B cell (primary cell): ENCODE data around the gene ZNF575.

Experiments
- CTCF ChIP-seq: fragments of 200-600 bp; IDR thresholded peaks from one replicate; pipeline ENCODE4 v1.8.0; 2022; ENCODE audit warnings: antibody characterized with exemption, mild to moderate bottlenecking
- EZH2 ChIP-seq: IDR thresholded peaks from 2 replicates; pipeline ENCODE4 v1.6.1; 2012; ENCODE audit warnings: borderline replicate concordance, low read depth, mild to moderate bottlenecking, moderate library complexity, low read length; ENCODE audit not compliant: insufficient read depth, poor library complexity, severe bottlenecking

GRCh38 chr19:43502419-43502976 lies 30.5 kb upstream of the ZNF575 start:
- TF ChIP-seq CTCF (no peak), EZH2 (no peak)
